ENCODE results near the gene ZRANB2. TPM values are rescaled to one million over a fixed set of nuclear protein-coding genes. Genes with fewer than 3 reads are reported as not detected.

The ZRANB2 gene
- total and polyA plus RNA-seq, 4 donors = 12.7 to 44.3 (median 30.2) TPM

DNA sequence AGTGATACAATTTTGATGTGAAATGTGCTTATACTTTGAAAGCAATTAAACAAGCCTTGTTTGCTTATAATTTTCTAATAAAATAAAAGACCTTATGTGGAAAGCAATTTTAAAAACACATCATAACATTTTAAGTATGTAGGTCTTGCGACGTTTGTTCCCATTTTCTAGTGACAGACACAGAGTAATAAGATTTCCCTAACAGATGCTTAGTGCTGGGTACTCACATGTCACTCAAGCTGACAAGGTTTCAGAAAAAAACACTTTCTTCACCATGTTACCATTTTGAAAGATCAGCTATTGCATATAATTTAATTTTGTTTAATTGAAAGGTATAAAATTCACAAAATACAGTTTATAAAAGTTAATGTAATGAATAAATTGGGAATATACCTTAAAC is 14.1 kb upstream of the ZRANB2 start (continued):
- TF ChIP-seq, protein P1, sequence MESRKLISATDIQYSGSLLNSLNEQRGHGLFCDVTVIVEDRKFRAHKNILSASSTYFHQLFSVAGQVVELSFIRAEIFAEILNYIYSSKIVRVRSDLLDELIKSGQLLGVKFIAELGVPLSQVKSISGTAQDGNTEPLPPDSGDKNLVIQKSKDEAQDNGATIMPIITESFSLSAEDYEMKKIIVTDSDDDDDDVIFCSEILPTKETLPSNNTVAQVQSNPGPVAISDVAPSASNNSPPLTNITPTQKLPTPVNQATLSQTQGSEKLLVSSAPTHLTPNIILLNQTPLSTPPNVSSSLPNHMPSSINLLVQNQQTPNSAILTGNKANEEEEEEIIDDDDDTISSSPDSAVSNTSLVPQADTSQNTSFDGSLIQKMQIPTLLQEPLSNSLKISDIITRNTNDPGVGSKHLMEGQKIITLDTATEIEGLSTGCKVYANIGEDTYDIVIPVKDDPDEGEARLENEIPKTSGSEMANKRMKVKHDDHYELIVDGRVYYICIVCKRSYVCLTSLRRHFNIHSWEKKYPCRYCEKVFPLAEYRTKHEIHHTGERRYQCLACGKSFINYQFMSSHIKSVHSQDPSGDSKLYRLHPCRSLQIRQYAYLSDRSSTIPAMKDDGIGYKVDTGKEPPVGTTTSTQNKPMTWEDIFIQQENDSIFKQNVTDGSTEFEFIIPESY (IDR thresholded peaks at IDR 0.05) = no peak
- TF ChIP-seq RAD21 (IDR thresholded peaks at IDR 0.05) (no peak), FOXA1 (IDR thresholded peaks at IDR 0.05) (no peak)

DNA sequence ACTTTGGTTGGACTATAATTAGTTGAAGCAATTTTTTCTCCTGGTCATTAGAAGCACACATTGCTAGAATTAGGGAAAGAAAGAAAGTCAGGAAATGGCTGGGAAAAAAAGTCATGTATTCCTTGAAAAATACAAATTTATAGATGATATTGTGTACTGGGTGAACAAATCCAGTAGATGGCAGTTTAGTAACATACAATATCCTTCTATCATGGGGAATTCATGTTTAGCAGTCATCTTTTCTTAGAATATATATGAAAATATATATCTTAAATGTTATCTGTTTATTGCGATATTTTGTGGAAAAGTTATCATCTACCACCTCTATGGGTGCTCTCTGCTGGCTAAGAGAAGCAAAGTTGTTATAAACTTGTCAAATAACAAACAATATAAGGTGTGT is 13.1 kb upstream of the ZRANB2 start:
- Histone ChIP-seq H3K9ac (ENCODE audit: low read depth in 1 of 2, low read length in 2 of 2) (no peak overlapping the region), H3K4me3 (ENCODE audit: low read depth in 1 of 3, low read length in 3 of 3) (no peak overlapping the region), H3K9me3 (ENCODE audit: control insufficient read depth in 4 of 4, low read length in 3 of 4) (no peaks in the 10 kb centered on the region), H3K4me1 (ENCODE audit: control insufficient read depth in 4 of 4, insufficient read depth in 4 of 4, low read length in 3 of 4) (no peaks in the 10 kb centered on the region), H3K27ac (ENCODE audit: low read depth in 1 of 2, low read length in 2 of 2) (no peak overlapping the region), H3K36me3 (ENCODE audit: control insufficient read depth in 4 of 4, insufficient read depth in 3 of 4, low read depth in 1 of 4, low read length in 3 of 4) (no peaks in the 10 kb centered on the region), H3K27me3 (ENCODE audit: control insufficient read depth in 4 of 4, insufficient read depth in 4 of 4, low read length in 3 of 4) (no peaks in the 10 kb centered on the region)
- DNase-seq (ENCODE audit: low spot score) = no peak
- no peak for TF ChIP-seq EGR1 (IDR thresholded peaks at IDR 0.05; ENCODE audit: low read depth in 2 of 2)
- no peak for TF ChIP-seq RXRA (IDR thresholded peaks at IDR 0.05)
- TF ChIP-seq NR2F2 (IDR thresholded peaks at IDR 0.05) = no peak
- TF ChIP-seq, protein P2, sequence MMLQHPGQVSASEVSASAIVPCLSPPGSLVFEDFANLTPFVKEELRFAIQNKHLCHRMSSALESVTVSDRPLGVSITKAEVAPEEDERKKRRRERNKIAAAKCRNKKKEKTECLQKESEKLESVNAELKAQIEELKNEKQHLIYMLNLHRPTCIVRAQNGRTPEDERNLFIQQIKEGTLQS (IDR thresholded peaks at IDR 0.05) = no peak
- TF ChIP-seq HNF4A (conservative IDR thresholded peaks at IDR 0.05) = no peak
- TF ChIP-seq, protein P3, sequence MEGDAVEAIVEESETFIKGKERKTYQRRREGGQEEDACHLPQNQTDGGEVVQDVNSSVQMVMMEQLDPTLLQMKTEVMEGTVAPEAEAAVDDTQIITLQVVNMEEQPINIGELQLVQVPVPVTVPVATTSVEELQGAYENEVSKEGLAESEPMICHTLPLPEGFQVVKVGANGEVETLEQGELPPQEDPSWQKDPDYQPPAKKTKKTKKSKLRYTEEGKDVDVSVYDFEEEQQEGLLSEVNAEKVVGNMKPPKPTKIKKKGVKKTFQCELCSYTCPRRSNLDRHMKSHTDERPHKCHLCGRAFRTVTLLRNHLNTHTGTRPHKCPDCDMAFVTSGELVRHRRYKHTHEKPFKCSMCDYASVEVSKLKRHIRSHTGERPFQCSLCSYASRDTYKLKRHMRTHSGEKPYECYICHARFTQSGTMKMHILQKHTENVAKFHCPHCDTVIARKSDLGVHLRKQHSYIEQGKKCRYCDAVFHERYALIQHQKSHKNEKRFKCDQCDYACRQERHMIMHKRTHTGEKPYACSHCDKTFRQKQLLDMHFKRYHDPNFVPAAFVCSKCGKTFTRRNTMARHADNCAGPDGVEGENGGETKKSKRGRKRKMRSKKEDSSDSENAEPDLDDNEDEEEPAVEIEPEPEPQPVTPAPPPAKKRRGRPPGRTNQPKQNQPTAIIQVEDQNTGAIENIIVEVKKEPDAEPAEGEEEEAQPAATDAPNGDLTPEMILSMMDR (IDR thresholded peaks at IDR 0.05; ENCODE audit: low read depth, low read length, missing input control) = peak; percentile 27
- TF ChIP-seq SP1 (IDR thresholded peaks at IDR 0.05) = no peak
- TF ChIP-seq HNF4G (IDR thresholded peaks at IDR 0.05) = no peak
- peak; percentile 57 to 63 for TF ChIP-seq RAD21 (IDR thresholded peaks at IDR 0.05)
- TF ChIP-seq FOXA2 (IDR thresholded peaks at IDR 0.05) = no peak
- TF ChIP-seq JUND (IDR thresholded peaks at IDR 0.05) = no peak
- no peak for TF ChIP-seq GABPA (IDR thresholded peaks at IDR 0.05 in 1 of 2, conservative IDR thresholded peaks at IDR 0.05 in 1 of 2)
- no peak for TF ChIP-seq FOXA1 (IDR thresholded peaks at IDR 0.05)
- TF ChIP-seq, protein P4, sequence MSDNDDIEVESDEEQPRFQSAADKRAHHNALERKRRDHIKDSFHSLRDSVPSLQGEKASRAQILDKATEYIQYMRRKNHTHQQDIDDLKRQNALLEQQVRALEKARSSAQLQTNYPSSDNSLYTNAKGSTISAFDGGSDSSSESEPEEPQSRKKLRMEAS (IDR thresholded peaks at IDR 0.05) = no peak
- no peak for TF ChIP-seq YY1 (IDR thresholded peaks at IDR 0.05)
- TF ChIP-seq, protein P5, sequence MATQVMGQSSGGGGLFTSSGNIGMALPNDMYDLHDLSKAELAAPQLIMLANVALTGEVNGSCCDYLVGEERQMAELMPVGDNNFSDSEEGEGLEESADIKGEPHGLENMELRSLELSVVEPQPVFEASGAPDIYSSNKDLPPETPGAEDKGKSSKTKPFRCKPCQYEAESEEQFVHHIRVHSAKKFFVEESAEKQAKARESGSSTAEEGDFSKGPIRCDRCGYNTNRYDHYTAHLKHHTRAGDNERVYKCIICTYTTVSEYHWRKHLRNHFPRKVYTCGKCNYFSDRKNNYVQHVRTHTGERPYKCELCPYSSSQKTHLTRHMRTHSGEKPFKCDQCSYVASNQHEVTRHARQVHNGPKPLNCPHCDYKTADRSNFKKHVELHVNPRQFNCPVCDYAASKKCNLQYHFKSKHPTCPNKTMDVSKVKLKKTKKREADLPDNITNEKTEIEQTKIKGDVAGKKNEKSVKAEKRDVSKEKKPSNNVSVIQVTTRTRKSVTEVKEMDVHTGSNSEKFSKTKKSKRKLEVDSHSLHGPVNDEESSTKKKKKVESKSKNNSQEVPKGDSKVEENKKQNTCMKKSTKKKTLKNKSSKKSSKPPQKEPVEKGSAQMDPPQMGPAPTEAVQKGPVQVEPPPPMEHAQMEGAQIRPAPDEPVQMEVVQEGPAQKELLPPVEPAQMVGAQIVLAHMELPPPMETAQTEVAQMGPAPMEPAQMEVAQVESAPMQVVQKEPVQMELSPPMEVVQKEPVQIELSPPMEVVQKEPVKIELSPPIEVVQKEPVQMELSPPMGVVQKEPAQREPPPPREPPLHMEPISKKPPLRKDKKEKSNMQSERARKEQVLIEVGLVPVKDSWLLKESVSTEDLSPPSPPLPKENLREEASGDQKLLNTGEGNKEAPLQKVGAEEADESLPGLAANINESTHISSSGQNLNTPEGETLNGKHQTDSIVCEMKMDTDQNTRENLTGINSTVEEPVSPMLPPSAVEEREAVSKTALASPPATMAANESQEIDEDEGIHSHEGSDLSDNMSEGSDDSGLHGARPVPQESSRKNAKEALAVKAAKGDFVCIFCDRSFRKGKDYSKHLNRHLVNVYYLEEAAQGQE (IDR thresholded peaks at IDR 0.05) = no peak
- WGBS = 83% methylated on average over 1 of the region's 1 CpG

All from liver (tissue), 9 donors.